HG03439 (cell line): ENCODE results near the gene E2F2.

Experiments used
- ATAC-seq: cut with Tn5 transposase; IDR thresholded peaks from one replicate; pipeline ENCODE4 v1.9.1; 2021; ENCODE audit warnings: mild to moderate bottlenecking, moderate library complexity; ENCODE audit not compliant: unreplicated experiment

The E2F2 gene

DNA sequence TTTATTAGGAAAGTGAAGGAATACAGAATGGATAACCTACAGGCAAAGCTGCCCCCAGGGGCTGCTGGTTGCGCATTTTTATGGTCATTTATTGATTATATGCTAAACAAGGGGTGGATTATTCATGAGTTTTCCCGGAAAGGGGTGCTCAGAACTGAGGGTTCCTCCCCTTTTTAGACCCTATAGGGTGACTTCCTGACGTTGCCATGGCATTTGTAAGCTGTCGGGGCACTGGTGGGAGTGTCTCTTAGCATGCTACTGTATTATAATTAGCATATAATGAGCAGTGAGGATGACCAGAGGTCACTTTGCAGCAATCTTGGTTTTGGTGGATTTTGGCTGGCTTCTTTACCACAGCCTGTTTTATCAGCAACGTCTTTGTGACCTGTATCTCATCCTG, 41.2 kb downstream of the E2F2 start:
- ATAC-seq, result no peak

DNA sequence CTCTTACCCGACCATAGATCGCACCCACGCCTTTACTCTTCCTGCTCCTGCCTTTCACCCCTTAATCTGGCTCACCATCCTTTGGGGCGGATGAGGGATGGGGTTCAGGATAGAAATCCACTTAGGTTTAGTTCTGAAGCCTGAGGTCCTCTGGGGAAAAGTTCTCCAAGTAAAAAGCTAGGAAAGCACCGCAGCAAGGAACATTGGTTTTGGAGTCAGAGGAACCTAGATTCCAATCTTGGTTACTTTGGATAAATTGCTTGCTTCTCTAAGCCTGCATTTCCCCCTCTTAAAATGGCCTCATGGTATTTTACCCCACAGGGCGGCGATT, 46.1 kb downstream of the E2F2 start:
- no peak for ATAC-seq

DNA sequence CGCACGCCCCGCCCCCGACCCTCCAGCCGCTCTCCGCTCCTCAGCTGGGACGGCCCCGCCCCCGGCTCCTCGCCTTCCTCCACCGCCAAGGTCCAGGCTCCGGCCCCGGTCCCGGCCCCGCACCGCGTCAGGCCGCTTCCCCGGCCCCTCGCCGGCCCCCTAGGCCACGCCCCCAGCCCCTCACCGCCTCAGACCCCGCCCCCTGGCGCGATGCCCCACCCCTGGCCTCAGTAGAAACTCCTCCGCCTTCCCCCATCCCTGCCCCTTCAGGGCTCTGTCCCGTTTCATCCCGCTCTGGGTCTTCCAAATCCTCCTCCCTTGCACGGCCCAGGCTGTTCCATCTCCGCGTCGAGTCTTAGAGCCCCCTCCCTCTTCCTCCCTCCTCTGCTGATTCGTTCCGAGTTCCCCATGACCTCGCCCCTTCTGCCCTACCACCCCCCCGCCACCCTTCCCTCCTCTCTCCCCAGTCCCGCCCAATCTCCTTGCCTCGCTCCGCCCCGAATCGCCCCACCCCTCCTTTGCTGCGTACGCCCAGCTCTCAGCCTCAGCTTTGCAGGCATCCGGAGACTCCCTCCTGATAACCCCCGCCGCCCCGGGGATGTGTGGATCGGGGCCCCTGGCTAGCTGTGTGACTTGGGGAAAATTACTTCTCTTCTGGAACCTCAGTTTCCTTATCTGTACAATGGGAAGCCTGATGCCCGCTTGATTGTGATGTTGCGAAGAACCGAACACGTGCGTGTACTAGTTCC, 46.6 kb downstream of the E2F2 start:
- ATAC-seq, result peak; percentile 70

DNA sequence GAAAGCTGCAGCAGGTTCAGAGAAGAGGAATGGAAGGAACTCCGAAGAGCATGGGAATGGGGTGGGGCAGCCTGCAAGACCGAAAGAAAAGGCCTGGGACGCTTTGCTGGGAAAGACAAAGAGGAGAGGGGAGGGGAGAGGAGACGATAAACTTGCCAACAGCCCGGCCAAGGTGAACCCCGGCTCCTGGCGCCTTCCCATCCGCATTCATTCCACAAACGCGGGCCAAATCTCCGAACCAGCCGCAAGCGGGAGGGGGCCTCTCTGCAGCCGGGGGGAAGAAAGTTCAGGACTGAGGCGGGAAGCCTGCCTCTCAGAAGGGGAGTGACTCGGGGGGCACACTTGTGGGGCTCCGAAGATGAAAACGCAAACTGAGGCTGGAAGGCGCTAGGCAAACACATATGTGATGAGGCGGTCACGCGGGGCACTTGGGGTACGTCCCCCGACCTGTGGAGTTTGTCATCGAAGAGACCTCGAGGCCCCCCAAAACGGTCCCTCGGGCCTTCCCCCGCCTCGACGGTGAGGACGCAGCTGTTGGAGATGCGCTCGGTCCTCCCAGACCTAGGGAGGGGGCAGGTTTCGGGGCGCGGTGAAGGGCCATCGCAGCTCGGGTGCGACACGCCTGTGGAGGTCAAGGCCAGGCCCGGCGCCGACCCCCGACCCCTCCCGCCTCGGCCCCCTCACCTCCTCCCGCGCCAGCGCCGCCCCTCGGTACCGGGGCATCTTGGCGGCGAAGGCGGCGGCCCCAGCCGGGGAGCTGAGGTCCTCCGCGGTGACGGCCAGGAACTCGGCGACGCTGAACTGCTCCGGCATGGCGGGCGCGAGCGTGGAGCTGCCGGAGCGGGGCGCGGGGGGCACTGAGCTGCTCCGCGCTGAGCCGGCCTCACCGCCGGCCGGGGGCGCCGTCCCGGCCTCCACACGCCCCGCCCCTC, 47.4 kb downstream of the E2F2 start, which contains the start of gene ASAP3:
Gene ASAP3 (minus strand): TSS at position 859 of the 932 bp plus-strand sequence. CDS start 46 bp downstream, at position 813.
- peak; percentile 13 for ATAC-seq

DNA sequence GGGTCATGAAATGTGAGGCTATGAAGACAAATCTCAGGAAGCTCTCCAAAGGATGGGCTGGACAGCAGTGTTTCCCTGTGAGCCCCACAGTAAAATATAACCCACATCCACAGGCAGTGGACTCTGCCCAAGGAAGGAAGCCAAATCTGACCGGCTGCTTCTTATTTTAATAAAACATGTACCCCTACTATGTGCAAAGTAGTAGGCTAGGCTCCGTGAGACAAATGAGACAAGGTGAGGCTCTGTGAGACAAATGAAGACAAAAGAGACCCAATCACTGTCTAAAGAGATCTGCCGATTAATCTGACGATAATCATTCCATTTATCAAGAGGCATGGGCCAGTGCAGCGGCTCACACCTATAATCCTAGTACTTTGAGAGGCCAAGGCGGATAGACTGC, 49.1 kb downstream of the E2F2 start:
- no peak for ATAC-seq

DNA sequence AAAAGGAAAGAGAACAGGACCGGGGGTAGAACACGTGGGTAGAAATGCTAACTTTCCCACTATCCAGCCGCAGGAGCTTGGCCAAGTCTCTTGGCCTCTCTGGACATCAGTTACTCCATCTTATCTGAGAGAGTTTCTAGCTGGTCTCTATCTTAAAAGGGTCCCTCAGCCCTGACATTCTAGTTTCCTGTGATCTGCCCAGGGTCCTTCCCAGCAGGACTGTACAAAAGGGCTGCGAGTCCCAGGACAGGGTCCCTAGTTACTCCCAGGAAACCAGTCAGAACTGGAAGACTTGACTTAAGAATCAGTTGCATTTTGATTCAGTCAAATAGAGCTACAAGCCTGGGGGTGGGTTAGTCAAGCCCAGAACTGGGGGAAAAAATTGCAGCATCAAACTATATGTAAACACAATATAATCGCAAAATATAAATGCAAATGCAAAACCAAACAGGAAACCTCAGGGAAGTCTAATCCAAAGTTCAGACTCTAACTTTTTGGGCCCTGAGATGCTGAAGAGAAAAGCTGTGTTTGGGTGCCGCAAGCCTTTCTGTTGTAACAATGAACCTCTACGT, 49.9 kb downstream of the E2F2 start:
- no peak for ATAC-seq

DNA sequence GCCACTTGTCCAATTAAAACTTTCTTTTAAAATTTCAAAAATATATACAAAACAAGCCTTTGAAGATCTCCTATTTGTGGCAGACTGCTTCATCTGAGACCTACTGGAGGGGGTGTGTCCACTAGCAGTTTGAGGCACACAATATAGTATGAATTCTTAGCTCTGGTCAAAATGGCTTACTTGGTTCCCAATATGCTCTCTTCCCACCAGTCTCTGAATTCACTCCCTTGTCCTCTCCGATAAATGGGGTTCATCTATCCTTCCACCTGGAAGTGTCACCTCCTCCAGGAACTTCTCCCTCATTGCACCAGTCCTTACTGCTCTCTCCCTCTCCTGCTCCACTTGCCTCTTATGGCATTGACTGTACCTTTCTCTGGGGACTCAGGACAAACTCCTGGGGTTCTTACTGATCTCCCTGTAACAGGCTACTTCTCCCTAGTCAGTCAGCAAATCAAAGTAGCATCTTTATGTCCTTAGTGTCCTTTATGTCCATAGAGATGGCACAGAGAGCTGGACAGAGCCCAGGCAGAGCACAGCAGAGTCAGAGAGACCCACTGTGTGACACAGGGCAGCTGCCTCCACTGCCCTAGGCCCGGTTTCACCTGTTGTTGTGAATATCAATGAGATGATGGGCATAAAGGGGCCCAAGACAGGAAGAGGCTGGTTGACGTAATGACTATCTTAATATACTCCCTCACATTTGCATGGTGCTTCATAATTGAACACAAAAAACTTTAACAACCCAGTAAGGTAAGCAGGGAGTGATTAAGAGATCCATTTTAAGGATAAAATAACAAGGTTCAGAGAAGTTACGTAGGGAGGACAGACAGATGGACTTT, 50.6 kb downstream of the E2F2 start:
- no peak for ATAC-seq

DNA sequence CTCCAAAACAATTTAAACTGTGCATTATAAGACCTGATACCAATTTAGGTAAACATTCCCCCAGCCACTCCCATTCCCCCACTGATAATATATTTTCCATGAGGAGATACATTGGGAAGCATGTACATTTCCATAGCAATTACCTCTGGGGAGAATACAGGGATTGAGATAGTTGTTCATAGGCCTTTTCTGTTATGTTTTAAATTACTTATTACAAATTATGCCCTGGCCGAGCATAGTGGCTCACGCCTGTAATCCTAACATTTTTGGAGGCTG, 51.4 kb downstream of the E2F2 start:
- ATAC-seq, result no peak

DNA sequence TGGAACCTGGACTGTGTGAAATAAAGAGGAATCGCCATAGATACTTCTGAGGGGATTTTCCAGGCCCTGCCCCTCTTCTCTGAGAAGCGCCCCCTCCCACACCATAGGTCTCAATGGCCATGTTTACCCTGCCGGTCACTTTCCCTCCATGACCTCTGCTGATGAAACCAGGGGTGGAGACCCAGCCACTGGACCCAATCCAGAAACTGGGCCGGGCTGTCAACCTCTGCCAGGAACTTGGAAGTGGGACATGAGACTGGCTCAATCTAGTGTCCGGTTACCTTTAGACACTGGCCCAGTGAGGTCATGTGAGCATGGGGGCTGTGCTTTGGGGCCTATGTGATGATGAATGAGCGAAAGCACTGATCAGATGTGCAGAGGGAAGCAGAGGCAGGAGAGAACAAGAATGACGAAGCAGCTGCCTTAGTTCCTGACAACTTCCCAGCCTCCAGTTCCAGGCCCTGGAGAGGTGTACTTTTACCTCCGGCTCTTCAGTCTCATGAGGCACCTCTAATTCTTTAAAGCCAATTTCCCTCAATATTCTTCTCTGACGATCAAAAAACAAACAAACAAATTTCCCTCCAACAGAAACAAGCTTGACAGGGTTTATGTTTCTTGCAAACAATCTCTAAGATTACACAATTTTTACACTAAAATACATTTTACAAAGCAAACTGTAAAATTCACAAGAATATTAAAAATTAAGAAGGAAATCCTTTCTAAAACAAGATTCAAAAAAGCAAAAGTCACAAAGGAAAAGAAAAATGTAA, 52.0 kb downstream of the E2F2 start:
- ATAC-seq, result no peak

DNA sequence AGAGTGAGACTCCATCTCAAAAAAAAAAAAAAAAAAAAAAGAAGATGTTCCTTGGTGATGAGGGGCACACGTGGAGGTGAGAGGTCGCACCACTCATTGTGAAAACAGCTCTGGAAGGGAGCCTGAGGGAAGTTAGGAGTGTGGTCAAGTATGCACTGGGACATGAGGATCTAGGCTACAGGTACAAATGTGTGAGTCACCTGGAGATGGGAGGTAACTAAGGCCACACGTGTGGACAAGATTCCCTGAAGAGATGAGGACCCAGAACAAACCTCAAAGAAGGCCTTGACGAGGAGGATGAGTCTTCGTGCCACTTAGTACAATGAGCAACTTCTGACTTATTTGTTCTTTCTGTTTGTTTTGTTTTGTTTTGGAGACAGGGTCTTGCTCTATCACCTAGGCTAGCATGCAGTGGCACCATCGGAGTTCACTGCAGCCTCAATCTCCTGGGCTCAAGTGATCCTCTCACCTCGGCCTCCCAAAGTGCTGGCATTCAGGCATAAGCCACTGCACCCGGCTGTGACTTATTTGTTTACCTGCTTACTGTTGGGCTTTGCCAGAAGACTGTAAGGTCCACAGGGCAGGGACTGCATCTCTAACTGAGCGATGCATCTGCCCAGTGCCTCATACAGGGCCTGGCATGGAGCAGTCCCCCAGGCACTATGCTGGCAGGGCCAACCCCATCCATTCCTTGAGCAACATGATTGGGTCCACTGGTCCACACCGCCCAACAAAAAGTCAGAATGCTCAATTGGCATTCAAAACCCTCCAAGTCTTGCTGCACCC, 53.5 kb downstream of the E2F2 start:
- no peak for ATAC-seq

DNA sequence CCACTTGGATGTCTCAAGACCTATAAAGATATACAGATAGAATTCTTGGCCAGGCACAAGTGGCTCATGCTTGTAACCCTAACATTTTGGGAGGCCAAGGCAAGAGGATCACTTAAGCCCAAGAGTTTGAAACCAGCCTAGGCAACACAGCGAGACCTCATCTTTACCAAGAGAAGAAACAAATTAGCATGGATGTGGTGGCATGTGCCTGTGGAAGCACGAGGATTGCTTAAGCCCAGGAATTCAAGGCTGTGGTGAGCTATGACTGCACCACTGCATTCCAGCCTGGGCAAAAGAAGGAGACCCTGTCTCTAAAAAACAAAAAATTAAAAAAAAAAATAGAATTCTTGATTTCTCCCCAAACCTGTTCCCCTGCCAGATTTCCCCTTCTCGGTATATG, 55.4 kb downstream of the E2F2 start:
- ATAC-seq, result no peak

DNA sequence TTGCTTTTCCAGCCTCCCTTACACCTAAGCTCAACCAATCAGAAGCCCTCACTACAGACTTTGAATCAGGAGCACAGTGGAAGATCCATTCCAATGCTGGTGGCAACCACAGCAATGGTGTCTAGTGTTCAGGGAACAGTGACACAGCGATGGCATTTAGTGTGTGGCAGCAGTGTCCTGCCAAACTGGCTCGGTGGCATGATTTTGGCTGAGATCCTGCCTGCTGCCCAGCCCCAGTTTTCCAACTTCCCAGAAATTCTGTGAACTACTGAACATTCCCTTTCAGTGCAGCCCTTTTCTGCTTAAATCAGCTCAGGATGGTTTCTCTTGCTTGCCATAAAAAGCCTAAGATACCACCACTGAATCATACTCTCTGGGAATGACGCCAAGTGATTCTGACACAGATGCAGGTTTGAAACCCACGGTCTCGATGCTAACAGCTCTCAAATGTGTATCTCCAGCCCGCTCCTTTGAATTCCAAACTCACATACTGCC, 55.9 kb downstream of the E2F2 start:
- ATAC-seq, result no peak

DNA sequence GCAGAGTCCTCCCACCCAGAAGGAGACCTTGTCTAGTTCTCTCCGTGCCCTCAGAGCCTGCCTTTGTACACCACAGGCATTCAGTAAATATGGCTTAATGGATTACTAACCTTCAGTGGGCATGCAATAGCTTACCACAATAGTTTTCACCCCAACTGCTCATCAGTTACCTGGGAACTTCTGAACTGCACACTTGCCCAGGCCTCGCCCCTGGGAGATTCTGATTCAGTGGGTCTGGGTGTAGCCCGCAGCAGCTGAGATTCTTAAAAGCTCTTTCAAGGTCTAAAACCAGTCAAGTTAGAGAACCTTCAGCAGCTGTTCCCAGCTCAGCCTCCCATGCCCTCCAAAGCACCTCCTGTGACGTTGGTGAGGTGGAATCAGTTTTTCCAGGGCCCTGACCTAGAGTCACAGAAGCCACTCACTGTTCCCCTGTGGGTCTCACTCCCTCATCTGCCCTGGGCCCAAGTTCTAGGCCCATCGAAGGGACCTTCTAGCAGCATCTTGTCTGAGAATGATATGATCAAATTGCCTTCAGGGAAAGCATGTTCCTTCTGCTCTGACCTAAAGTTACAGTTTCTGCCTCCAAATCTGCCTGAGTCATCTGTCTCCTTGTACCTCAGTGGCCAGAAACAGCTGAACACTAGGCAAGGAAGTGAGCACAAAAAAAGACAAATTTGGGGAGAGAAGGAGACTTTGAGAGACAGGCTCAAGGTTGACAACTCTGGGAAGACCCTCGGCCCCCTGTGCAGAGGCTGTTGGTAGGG, 57.8 kb downstream of the E2F2 start:
- ATAC-seq, result no peak

DNA sequence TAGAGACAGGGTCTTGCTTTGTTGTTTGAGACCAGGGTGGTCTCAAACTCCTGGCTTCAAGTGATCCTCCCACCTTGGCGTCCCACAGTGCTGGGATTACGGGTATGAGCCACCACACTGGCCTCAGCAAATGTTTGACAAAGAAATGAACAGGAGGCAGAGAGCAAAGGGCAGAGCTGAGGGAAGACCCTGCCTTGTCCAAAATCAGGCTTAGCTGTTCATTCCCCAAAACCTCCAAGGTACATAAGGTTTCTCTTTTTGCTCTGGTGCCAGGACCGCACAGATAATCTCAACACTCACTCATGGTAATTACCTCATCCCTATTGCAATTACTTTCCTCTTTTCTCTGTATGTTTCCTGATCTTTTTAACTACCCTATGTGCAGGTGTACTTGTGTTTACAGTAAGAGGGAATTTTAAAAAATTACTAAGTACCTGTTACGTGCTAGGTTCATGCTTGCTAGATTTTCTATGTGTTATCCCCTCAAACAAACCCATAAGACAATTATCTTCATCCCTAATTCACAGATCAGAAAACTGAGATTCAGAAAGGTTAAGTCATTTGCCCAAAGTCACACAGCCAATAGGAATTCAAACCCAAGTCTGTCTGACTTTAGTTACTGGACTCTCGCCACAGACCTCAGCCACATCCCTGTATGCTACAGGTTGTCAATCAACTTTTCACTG, 58.5 kb downstream of the E2F2 start:
- no peak for ATAC-seq

DNA sequence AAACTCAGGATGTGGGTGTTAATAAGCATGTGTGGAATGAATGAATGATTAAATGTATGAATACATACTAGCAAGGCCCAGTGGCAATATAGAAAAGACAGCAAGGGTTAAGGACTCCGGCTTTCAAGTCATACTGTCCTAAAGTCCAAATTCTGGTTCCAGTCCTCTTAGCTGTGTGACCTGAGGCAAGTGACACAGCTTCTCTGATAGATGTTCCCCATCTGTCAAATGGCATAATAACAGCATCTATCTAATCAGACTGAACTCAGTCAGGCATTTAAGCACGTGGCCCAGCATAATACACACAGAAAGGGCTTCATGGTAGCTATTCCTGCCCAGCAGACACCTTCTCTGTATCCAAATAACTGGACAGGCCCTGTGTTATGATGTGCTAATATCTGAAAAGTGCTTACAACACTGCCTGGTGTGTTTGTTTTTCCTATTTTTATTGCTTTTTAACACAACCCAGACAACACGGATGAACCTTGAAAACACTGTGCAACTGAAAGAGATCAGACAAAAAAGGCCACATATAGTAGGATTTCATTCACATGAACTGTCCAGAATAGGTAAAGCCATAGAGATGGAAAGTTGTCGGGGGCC, 59.5 kb downstream of the E2F2 start:
- ATAC-seq, result no peak

DNA sequence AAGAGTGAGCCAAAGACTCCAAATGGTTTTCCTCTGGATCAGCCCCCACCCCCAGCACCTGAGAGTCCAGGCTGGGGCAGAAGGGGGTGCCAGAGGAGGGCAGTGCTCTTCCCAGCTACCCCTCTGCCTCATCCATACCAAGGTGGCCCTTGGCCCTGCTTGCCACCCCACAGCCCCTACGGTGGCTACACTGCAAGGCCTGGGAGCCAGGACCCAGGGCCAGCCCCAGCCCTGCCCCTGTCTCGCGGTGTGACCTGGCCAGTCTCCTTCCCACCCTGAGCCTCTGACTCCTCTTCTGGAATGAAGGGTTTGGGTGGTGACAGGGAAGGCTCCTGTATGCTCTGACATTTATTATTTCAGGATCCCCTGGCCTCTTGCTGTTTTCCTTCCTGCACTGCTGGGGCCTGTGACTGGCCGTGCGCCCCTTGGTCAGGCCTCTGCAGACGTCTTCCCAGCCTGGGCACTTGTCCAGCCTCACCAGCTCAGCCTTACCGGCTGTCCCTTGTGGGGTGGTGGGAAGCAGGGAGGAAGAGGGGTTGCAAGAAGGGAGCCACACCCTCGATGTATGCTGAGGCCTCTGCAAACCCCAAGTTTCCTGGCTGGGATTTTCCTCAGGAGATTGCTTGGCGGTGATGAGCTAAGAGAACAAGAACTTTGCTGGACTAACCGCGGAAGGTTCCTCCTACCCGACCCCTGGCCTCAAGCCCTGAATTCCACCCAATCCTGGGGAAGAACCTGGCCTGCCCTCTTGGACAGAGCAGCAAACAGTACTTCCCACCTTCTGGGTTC, 60.6 kb downstream of the E2F2 start:
- no peak for ATAC-seq
